WERI-Rb-1 (cell line): ENCODE data around the gene TLL2.

Experiments used
- DNase-seq: peaks from one replicate; pipeline ENCODE4 v3.0.0-alpha.2; 2020
- H3K27ac ChIP-seq: fragments of 250-450 bp; sonication (Bioruptor Pico); 2 replicates; pipeline ENCODE4 v1.5.1; 2020; ENCODE audit warnings: mild to moderate bottlenecking, moderate library complexity
- H3K27me3 ChIP-seq: fragments of 250-450 bp; sonication (Bioruptor Pico); 2 replicates; pipeline ENCODE4 v1.5.1; 2021; ENCODE audit warnings: mild to moderate bottlenecking, low read depth, moderate library complexity; ENCODE audit not compliant: insufficient read depth, severe bottlenecking
- H3K36me3 ChIP-seq: fragments of 250-450 bp; sonication (Bioruptor Pico); 2 replicates; pipeline ENCODE4 v1.5.1; 2020; ENCODE audit warnings: mild to moderate bottlenecking, moderate library complexity
- H3K4me3 ChIP-seq: 2 replicates; pipeline ENCODE4 v1.5.1; 2011; ENCODE audit warnings: low read depth, mild to moderate bottlenecking, control low read depth, low read length
- H3K9me3 ChIP-seq: fragments of 250-450 bp; sonication (Bioruptor Pico); 2 replicates; pipeline ENCODE4 v1.5.1; 2021; ENCODE audit warnings: mild to moderate bottlenecking, moderate library complexity; ENCODE audit not compliant: severe bottlenecking
- TF ChIP-seq, protein P1 (sequence below): IDR thresholded peaks from 2 replicates; pipeline ENCODE4 v1.5.1; 2011; ENCODE audit warnings: low read depth, mild to moderate bottlenecking, control low read depth, inconsistent platforms, low read length

Gene TLL2

DNA sequence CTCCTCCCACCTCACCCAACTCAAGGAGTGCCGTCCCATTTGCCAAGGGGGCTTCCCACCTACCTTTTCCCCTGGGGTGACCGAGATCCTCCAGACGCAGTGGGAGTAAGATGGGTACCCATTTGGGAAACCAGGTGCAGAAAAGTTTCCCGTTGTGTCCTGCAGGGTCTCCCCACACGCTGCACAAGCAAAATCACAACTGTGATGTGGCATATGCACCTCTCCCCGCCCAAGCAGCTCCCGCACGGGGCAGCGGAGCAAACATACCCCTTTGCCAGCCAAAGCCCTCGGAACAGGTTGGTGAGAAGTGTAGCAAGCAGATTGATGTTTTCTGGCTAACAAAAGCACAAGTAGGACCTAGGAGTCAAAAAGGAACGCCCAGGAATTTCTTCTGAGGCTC is 103.4 kb downstream of the TLL2 start:
- TF ChIP-seq, protein P1, sequence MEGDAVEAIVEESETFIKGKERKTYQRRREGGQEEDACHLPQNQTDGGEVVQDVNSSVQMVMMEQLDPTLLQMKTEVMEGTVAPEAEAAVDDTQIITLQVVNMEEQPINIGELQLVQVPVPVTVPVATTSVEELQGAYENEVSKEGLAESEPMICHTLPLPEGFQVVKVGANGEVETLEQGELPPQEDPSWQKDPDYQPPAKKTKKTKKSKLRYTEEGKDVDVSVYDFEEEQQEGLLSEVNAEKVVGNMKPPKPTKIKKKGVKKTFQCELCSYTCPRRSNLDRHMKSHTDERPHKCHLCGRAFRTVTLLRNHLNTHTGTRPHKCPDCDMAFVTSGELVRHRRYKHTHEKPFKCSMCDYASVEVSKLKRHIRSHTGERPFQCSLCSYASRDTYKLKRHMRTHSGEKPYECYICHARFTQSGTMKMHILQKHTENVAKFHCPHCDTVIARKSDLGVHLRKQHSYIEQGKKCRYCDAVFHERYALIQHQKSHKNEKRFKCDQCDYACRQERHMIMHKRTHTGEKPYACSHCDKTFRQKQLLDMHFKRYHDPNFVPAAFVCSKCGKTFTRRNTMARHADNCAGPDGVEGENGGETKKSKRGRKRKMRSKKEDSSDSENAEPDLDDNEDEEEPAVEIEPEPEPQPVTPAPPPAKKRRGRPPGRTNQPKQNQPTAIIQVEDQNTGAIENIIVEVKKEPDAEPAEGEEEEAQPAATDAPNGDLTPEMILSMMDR, result no peak
- no peak overlapping the region for H3K4me3 ChIP-seq
- H3K27ac ChIP-seq, result no peak overlapping the region
- no peaks in the 10 kb centered on the region for H3K36me3 ChIP-seq
- DNase-seq, result no peak
- no peaks in the 10 kb centered on the region for H3K27me3 ChIP-seq
- no peaks in the 10 kb centered on the region for H3K9me3 ChIP-seq

DNA sequence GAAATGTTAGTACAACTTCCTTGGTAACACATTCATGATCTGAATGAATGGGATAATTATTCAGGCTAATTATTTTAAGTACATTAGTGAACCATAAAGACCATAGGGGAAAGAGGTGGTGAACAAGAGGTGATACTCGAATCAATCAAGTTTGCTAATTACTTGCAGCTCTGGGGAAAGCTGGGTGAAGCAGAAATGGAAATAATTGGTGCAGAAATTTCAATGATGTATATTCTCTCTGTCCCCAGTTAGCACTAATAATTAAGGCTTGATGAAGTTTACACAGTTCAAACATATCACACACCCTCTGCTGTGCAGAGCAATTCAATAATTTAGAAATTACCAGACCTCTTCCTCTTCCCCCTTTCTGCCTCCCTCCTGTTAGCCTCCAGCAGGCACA is 105.5 kb downstream of the TLL2 start:
- no peaks in the 10 kb centered on the region for H3K27me3 ChIP-seq
- H3K36me3 ChIP-seq, result no peaks in the 10 kb centered on the region
- H3K27ac ChIP-seq, result no peak overlapping the region
- TF ChIP-seq, protein P1, result no peak
- no peak overlapping the region for H3K4me3 ChIP-seq
- no peak for DNase-seq
- peaks cover under 1% of the 10 kb centered on the region for H3K9me3 ChIP-seq

DNA sequence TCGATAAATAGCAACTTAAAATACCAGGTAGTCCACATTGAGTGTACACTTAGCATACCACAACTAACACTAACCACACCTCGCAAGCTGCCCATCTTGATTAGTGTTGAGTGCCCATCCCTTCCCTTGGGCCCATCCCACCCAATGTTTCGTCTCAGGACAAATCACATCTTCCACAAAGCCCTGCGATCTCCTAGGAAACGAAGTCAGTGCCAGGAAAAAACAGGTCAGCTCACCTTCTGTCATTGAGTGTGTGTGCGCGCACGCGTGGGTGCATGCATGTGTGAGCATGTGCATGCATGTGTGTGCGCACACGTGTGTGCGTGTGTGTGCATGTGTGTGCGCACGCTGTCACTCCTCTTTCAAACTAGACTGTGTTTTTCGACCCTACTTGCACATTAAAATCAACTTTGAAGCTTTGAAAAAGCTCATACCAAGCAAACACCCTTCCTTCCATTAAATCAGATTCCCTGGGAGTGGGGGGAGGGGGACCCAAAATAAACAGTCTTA is 106.1 kb downstream of the TLL2 start:
- TF ChIP-seq, protein P1, result no peak
- peaks cover 3% of the 10 kb centered on the region for H3K9me3 ChIP-seq
- no peak overlapping the region for H3K27ac ChIP-seq
- no peak for DNase-seq
- H3K4me3 ChIP-seq, result no peak overlapping the region
- H3K27me3 ChIP-seq, result no peaks in the 10 kb centered on the region
- H3K36me3 ChIP-seq, result no peaks in the 10 kb centered on the region

DNA sequence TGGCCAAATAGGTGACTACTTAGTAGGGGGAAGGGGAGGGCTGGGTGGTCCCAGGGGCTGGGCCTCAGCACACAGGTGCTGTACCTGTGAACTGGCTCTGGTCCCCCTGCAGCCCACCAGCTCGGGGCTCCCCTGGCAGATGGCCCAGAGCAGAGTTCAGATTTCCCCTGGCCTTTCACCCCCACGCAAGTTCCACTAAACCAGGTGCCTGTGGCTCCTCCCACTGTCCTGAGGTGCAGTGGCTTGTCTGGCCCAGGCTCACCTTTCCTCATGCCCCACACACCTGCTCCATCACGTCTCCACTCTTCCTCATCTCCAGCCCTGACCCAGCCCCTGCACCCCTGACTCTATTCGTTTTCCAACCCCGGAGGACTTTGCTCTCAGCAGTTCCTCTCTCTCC is 107.6 kb downstream of the TLL2 start:
- no peak for DNase-seq
- TF ChIP-seq, protein P1, result no peak
- no peak overlapping the region for H3K27ac ChIP-seq
- H3K9me3 ChIP-seq, result peaks cover 3% of the 10 kb centered on the region
- H3K27me3 ChIP-seq, result no peaks in the 10 kb centered on the region
- H3K36me3 ChIP-seq, result no peaks in the 10 kb centered on the region
- no peak overlapping the region for H3K4me3 ChIP-seq

DNA sequence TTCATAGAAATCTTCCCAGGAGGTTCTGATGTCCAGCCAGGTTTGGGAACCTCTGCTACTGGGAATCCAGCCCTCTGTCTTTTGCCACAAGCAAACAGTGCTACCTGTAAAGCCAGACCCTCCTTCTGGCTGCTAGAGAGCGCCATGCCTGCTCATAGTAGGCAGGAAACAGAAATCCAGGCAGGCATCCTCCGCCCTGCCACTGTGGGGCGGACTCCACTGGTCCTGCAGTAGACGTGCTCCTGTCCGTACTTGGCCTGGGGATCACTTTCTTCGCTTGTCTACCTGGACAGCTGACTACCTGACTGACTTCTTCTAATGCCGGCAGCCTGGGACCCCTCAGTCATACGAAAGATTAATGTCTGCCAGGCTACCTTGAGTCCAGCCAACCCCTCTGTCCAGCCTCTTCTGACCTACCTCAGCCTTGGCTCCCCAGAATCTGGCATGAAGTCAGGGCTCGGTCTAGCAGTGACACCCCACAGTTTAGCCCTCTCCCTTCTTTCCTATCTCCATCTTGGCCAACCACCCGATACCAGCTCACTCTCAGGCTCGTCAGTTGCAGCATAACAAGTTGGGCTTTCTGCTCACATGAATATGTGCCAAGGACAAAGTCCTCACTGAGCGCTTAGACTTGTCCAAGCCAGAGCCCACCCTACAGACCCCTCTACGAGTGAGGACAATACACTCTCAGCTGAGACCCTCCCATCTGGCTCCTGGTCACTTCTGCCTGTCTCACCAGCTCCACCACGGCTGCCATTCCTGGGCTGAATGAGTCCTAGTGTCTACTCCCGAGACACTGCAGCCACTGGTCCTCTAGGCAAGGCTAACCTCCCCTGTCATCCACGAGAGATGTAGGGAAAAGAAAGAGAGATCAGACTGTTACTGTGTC is 111.1 kb downstream of the TLL2 start:
- TF ChIP-seq, protein P1, result peak; percentile 19; the same call in 1 of the 2 replicates
- H3K27me3 ChIP-seq, result no peaks in the 10 kb centered on the region
- H3K4me3 ChIP-seq, result no peak overlapping the region
- DNase-seq, result peak; percentile 39
- no peak overlapping the region for H3K27ac ChIP-seq
- H3K9me3 ChIP-seq, result peaks cover 3% of the 10 kb centered on the region
- no peaks in the 10 kb centered on the region for H3K36me3 ChIP-seq
